Lung (tissue), 12 donors: ENCODE data around the gene PTCH2. TPM values are rescaled to one million over a fixed set of nuclear protein-coding genes. Genes with fewer than 3 reads are reported as not detected.
"Not testable (repeated sequence)": the region's sequence is repeated elsewhere in the genome, so short reads cannot be mapped to it uniquely, and the experiment has no call there.

Source experiments
- ATAC-seq: fragments of 200-7000 bp; cut with Tn5 transposase; one replicate; pipeline ENCODE4 v1.9.1; 2020; ENCODE audit warnings: moderate number of reproducible peaks; ENCODE audit not compliant: insufficient read depth, low FRiP score
- DNase-seq, 3 donors: peaks; one replicate each; pipeline ENCODE4 v3.0.0-alpha.2; 2013 to 2017
- H3K27ac ChIP-seq, 2 donors: one replicate each; pipeline ENCODE4 v1.5.1; 2013; ENCODE audit warnings: mild to moderate bottlenecking in 2 of 2, moderate library complexity in 2 of 2, control low read depth in 1 of 2, inconsistent platforms in 1 of 2, low read depth in 1 of 2, low read length in 1 of 2
- H3K27me3 ChIP-seq, 3 donors: one replicate each; pipeline ENCODE4 v1.5.1; 2013; ENCODE audit warnings: low read length in 2 of 3; ENCODE audit not compliant: control insufficient read depth in 3 of 3, insufficient read depth in 3 of 3
- H3K36me3 ChIP-seq, 4 donors: one replicate each; pipeline ENCODE4 v1.5.1; 2013; ENCODE audit warnings: low read length in 4 of 4, mild to moderate bottlenecking in 1 of 4, moderate library complexity in 1 of 4; ENCODE audit not compliant: control insufficient read depth in 4 of 4, insufficient read depth in 4 of 4
- H3K4me1 ChIP-seq, 5 donors: one replicate each; pipeline ENCODE4 v1.5.1; 2013; ENCODE audit warnings: low read length in 5 of 5, mild to moderate bottlenecking in 2 of 5, moderate library complexity in 1 of 5; ENCODE audit not compliant: control insufficient read depth in 5 of 5, insufficient read depth in 5 of 5
- H3K4me3 ChIP-seq: one replicate; pipeline ENCODE4 v1.5.1; 2013; ENCODE audit warnings: mild to moderate bottlenecking, control low read depth, moderate library complexity
- H3K9ac ChIP-seq, 2 donors: one replicate each; pipeline ENCODE4 v1.5.1; 2013; ENCODE audit warnings: low read length in 2 of 2, control low read depth in 1 of 2; ENCODE audit not compliant: insufficient read depth in 1 of 2
- H3K9me3 ChIP-seq, 4 donors: one replicate each; pipeline ENCODE4 v1.5.1; 2013; ENCODE audit warnings: low read length in 3 of 4, mild to moderate bottlenecking in 1 of 4, moderate library complexity in 1 of 4; ENCODE audit not compliant: control insufficient read depth in 4 of 4, insufficient read depth in 3 of 4
- CTCF ChIP-seq: IDR thresholded peaks from 2 replicates; pipeline ENCODE4 v1.5.1; 2012; ENCODE audit warnings: mild to moderate bottlenecking; ENCODE audit errors: control extremely low read depth, extremely low read depth
- WGBS, 2 donors: extraction: QIAGEN DNeasy Blood & Tissue Kit; methylation state at CpG; one replicate each; pipeline ENCODE4 v1.1.7; 2013; 5-methylcytosine and 5-hydroxymethylcytosine counted together
- polyA plus RNA-seq, 2 donors: library from polyadenylated mRNA; stranded (reverse); fragments of 200-250 nt; gene quantifications; one replicate each; pipeline ENCODE4 v1.2.1, GENCODE V29; 2013
- total RNA-seq, 2 donors: library from RNA; depleted of rRNA in 1 of 2; stranded (reverse); fragments of >200 nt in 1 of 2; gene quantifications; one replicate each; pipeline ENCODE4 v1.2.1, GENCODE V29; 2014 to 2021
- donor health status: control.
- donor health status: control.
- donor health status: Bipolar disorder and iron deficiency.
- donor health status: healthy.
- donor health status: DM: yes; HTN: yes; CAD: no.

PTCH2 gene
- total and polyA plus RNA-seq, 4 donors = 0.37 to 1.7 (median 0.66) TPM

GRCh38 chr1:44847845-44848244, 4.8 kb upstream of the PTCH2 start:
- TF ChIP-seq CTCF = no peak
- DNase-seq (peak in 2 of 3 donors; percentile 52 to 58), ATAC-seq (no peak)
- Histone ChIP-seq H3K27ac (no peak overlapping the region), H3K4me3 (no peak overlapping the region), H3K36me3 (peaks cover 0 to 8% (median 2%) of the 10 kb centered on the region in 4 donors), H3K4me1 (peaks cover 0 to 30% (median 10%) of the 10 kb centered on the region in 5 donors), H3K9me3 (peaks cover 0 to 2% (median 0%) of the 10 kb centered on the region in 4 donors), H3K27me3 (no peaks in the 10 kb centered on the region), H3K9ac (no peak overlapping the region)
- whole genome bisulfite sequencing, 2 donors = 87 to 94% methylated on average over 1 of the region's 1 CpG

- Histone ChIP-seq H3K4me1 (peaks cover 0 to 36% (median 12%) of the 10 kb centered on the region in 5 donors), H3K27me3 (no peaks in the 10 kb centered on the region), H3K27ac (no peak overlapping the region), H3K9ac (no peak overlapping the region), H3K36me3 (peaks cover 0 to 8% (median 2%) of the 10 kb centered on the region in 4 donors), H3K9me3 (peaks cover 0 to 2% (median 0%) of the 10 kb centered on the region in 4 donors), H3K4me3 (no peak overlapping the region)
- WGBS, 2 donors = 85 to 100% methylated on average over 1 of the region's 1 CpG
- DNase-seq = peak in 2 of 3 donors; percentile 50 to 60
- TF ChIP-seq CTCF = no peak
- ATAC-seq = no peak
These were observed 3.9 kb upstream of the PTCH2 start for GRCh38 chr1:44846985-44847384.

- Histone ChIP-seq H3K36me3 (no peaks in the 10 kb centered on the region), H3K4me3 (no peak overlapping the region), H3K9ac (peak overlapping the region; percentile 42 to 55), H3K27me3 (no peaks in the 10 kb centered on the region), H3K9me3 (no peaks in the 10 kb centered on the region), H3K27ac (no peak overlapping the region), H3K4me1 (peaks cover 0 to 26% (median 4%) of the 10 kb centered on the region in 5 donors)
- TF ChIP-seq CTCF = no peak
- ATAC-seq (no peak), DNase-seq (peak in 2 of 3 donors; percentile 20 to 27)
- 72% methylated on average over 16 of the region's 16 CpGs for WGBS, 2 donors
These were observed 579 bp downstream of the PTCH2 start for GRCh38 chr1:44842486-44842861.

GRCh38 chr1:44839576-44839975, 3.5 kb downstream of the PTCH2 start:
- peak; percentile 66 to 79 (median 76) for DNase-seq
- no peaks in the 10 kb centered on the region for H3K27me3 ChIP-seq
- H3K27ac ChIP-seq = no peak overlapping the region
- H3K4me3 ChIP-seq = no peak overlapping the region
- H3K36me3 ChIP-seq = peaks cover 0 to 7% (median 0%) of the 10 kb centered on the region in 4 donors
- no peak overlapping the region for H3K9ac ChIP-seq
- ATAC-seq = no peak
- peaks cover 0 to 25% (median 4%) of the 10 kb centered on the region in 5 donors for H3K4me1 ChIP-seq
- no peak for TF ChIP-seq CTCF
- whole genome bisulfite sequencing, 2 donors = 74 to 89% methylated on average over 4 of the region's 4 CpGs
- H3K9me3 ChIP-seq = no peaks in the 10 kb centered on the region

- H3K36me3 ChIP-seq, ATAC-seq, H3K9me3 ChIP-seq, H3K4me3 ChIP-seq, DNase-seq, H3K9ac ChIP-seq, H3K27ac ChIP-seq, H3K27me3 ChIP-seq: not testable (repeated sequence)
- peaks cover 0 to 19% (median 4%) of the 10 kb centered on the region in 5 donors for H3K4me1 ChIP-seq
- 94 to 95% methylated on average over 11 of the region's 11 CpGs for WGBS, 2 donors
These were observed 4.8 kb downstream of the PTCH2 start for GRCh38 chr1:44838294-44838693.
